A549 (cell line): Measurements from ENCODE around the gene SUPT4H1. TPM values are rescaled to one million over a fixed set of nuclear protein-coding genes. Genes with fewer than 3 reads are reported as not detected.
A peak's percentile ranks its signal among the peaks of the same experiment; 100 is the strongest.

Source experiments
- ATAC-seq, 2 experiments: fragments of 200-7000 bp in 1 of 2; fragments of >200 bp in 1 of 2; cut with Nextera tagmentation in 1 of 2; cut with Tn5 transposase in 1 of 2; 3 replicates each; pipeline versions ENCODE4 v1.8.0 to v1.9.1; 2018 to 2020; ENCODE audit warnings: mild to moderate bottlenecking in 1 of 2, moderate library complexity in 1 of 2
- CTCF ChIA-PET: fragments of 300-600 bp; sonication (Branson Sonifier 250); formaldehyde crosslinking; extraction: SDS; loops from one replicate; lab custom pipeline; 2021; ENCODE audit warnings: antibody characterized with exemption, inconsistent platforms; lab: Yijun Ruan, JAX
- POLR2A ChIA-PET: fragments of 350-600 bp; formaldehyde crosslinking; extraction: SDS; loops from one replicate; lab custom pipeline; 2021; ENCODE audit warnings: antibody characterized with exemption, inconsistent platforms; lab: Yijun Ruan, JAX
- DNase-seq, 2 experiments: peaks; one replicate each; pipeline versions ENCODE4 v3.0.0 to v3.0.0-alpha.2; 2011 to 2016; ENCODE audit warnings: low read depth in 1 of 2, low spot score in 1 of 2
- FAIRE-seq: peaks from 2 replicates; lab custom pipeline; 2011; peaks lifted over from hg19 to GRCh38; lab: Jason Lieb, UNC
- H3K27ac ChIP-seq, 2 experiments: fragments of >200 bp; sonication (Bioruptor Twin); formaldehyde crosslinking; 3 replicates each; pipeline ENCODE4 v1.5.1; 2016 to 2017
- H3K4me1 ChIP-seq: fragments of >200 bp; sonication (Bioruptor Twin); formaldehyde crosslinking; 3 replicates; pipeline ENCODE4 v1.6.1; 2016
- H3K4me2 ChIP-seq: fragments of >200 bp; sonication (Bioruptor Twin); formaldehyde crosslinking; 3 replicates; pipeline ENCODE4 v1.6.1; 2016
- H3K4me3 ChIP-seq: fragments of >200 bp; sonication (Bioruptor Twin); formaldehyde crosslinking; 3 replicates; pipeline ENCODE4 v1.5.1; 2016
- H3K9me3 ChIP-seq: fragments of >200 bp; sonication (Bioruptor Twin); formaldehyde crosslinking; 3 replicates; pipeline ENCODE4 v1.6.1; 2016
- EHMT2 ChIP-seq: fragments of 200-600 bp; sonication (generic); IDR thresholded peaks from 2 replicates; pipeline ENCODE4 v1.6.1; 2016; ENCODE audit warnings: antibody characterized with exemption, low read depth, mild to moderate bottlenecking, moderate library complexity
- EP300 ChIP-seq, 2 experiments: fragments of >200 bp; sonication (Bioruptor Twin); formaldehyde crosslinking; IDR thresholded peaks; 2 replicates in 1 of 2; 3 replicates in 1 of 2; pipeline ENCODE4 v1.6.1; 2016 to 2017
- ESRRA ChIP-seq: fragments of 150-350 bp; IDR thresholded peaks from 2 replicates; pipeline ENCODE4 v1.6.1; 2014; ENCODE audit warnings: mild to moderate bottlenecking, low read length, borderline replicate concordance
- FOSB ChIP-seq: fragments of 250-450 bp; sonication (Bioruptor Pico); IDR thresholded peaks from 2 replicates; pipeline ENCODE4 v1.5.0; 2020; ENCODE audit warnings: mild to moderate bottlenecking, moderate library complexity
- FOSL2 ChIP-seq, 2 experiments: fragments of 450-650 bp in 1 of 2; fragments of >200 bp in 1 of 2; sonication (Bioruptor Twin) in 1 of 2; formaldehyde crosslinking; IDR thresholded peaks; 2 replicates each; pipeline versions ENCODE4 v1.5.0 to v1.6.1; 2016 to 2020; ENCODE audit warnings: mild to moderate bottlenecking in 1 of 2, moderate library complexity in 1 of 2
- HDAC2 ChIP-seq: fragments of 200-600 bp; sonication (generic); IDR thresholded peaks from 2 replicates; pipeline ENCODE4 v1.6.1; 2016
- HEYL ChIP-seq: fragments of 250-450 bp; sonication (Bioruptor Pico); IDR thresholded peaks from 2 replicates; pipeline ENCODE4 v1.8.0; 2021; ENCODE audit warnings: mild to moderate bottlenecking, moderate library complexity
- HOXB5 ChIP-seq: fragments of 250-450 bp; sonication (Bioruptor Pico); IDR thresholded peaks from 2 replicates; pipeline ENCODE4 v1.5.0; 2020; ENCODE audit warnings: mild to moderate bottlenecking, moderate library complexity
- JUN ChIP-seq, 2 experiments: fragments of >200 bp; sonication (Bioruptor Twin); formaldehyde crosslinking; IDR thresholded peaks; 2 replicates in 1 of 2; 3 replicates in 1 of 2; pipeline ENCODE4 v1.6.1; 2016 to 2017
- KDM1A ChIP-seq: fragments of 200-600 bp; sonication (generic); IDR thresholded peaks from 2 replicates; pipeline ENCODE4 v1.6.1; 2016; ENCODE audit warnings: low read depth, mild to moderate bottlenecking
- KDM5A ChIP-seq: fragments of 200-600 bp; sonication (generic); IDR thresholded peaks from 2 replicates; pipeline ENCODE4 v1.6.1; 2016; ENCODE audit warnings: antibody characterized with exemption, mild to moderate bottlenecking
- MAZ ChIP-seq: fragments of 150-350 bp; IDR thresholded peaks from 2 replicates; pipeline ENCODE4 v1.6.1; 2014; ENCODE audit warnings: antibody characterized with exemption, low read depth, low read length, borderline replicate concordance
- NFE2L2 ChIP-seq: fragments of 150-350 bp; conservative IDR thresholded peaks from 2 replicates; pipeline ENCODE4 v1.6.1; 2014; ENCODE audit warnings: low read length
- NPAS2 ChIP-seq: fragments of 250-450 bp; sonication (Bioruptor Pico); IDR thresholded peaks from 2 replicates; pipeline ENCODE4 v1.8.0; 2022; ENCODE audit warnings: mild to moderate bottlenecking, moderate library complexity, borderline replicate concordance
- POLR2AphosphoS2 ChIP-seq: conservative IDR thresholded peaks from 2 replicates; pipeline ENCODE4 v1.6.1; 2012; ENCODE audit warnings: low read length, improper control_type of control experiment, inconsistent platforms
- RAD21 ChIP-seq, 2 experiments: fragments of >200 bp in 1 of 2; sonication (Bioruptor Twin) in 1 of 2; formaldehyde crosslinking in 1 of 2; IDR thresholded peaks in 1 of 2; conservative IDR thresholded peaks in 1 of 2; 2 replicates in 1 of 2; 3 replicates in 1 of 2; pipeline ENCODE4 v1.6.1; 2012 to 2018; ENCODE audit warnings: inconsistent platforms in 1 of 2
- RCOR1 ChIP-seq: fragments of 150-350 bp; IDR thresholded peaks from 2 replicates; pipeline ENCODE4 v1.6.1; 2014; ENCODE audit warnings: antibody characterized with exemption, low read length, low read depth
- RFX5 ChIP-seq: fragments of 450-650 bp; IDR thresholded peaks from 2 replicates; pipeline ENCODE4 v1.7.1; 2014; ENCODE audit warnings: antibody characterized with exemption, mild to moderate bottlenecking, moderate library complexity
- RNF2 ChIP-seq: fragments of 200-600 bp; sonication (generic); IDR thresholded peaks from 2 replicates; pipeline ENCODE4 v1.6.1; 2016; ENCODE audit warnings: low read depth, mild to moderate bottlenecking, antibody characterized with exemption, moderate library complexity, borderline replicate concordance
- SREBF2 ChIP-seq: fragments of 450-650 bp; IDR thresholded peaks from 2 replicates; pipeline ENCODE4 v1.6.1; 2014; ENCODE audit warnings: mild to moderate bottlenecking, moderate library complexity
- TFCP2L1 ChIP-seq: fragments of 250-450 bp; sonication (Bioruptor Pico); IDR thresholded peaks from 2 replicates; pipeline ENCODE4 v1.5.0; 2021; ENCODE audit warnings: mild to moderate bottlenecking
- TP53 ChIP-seq: fragments of 250-450 bp; sonication (Bioruptor Pico); IDR thresholded peaks from 2 replicates; pipeline ENCODE4 v1.5.0; 2021; ENCODE audit warnings: mild to moderate bottlenecking, moderate library complexity
- ZC3H11A ChIP-seq: fragments of 450-650 bp; IDR thresholded peaks from 2 replicates; pipeline ENCODE4 v1.6.1; 2014; ENCODE audit warnings: antibody characterized with exemption, mild to moderate bottlenecking
- ZFP36 ChIP-seq: fragments of 450-650 bp; IDR thresholded peaks from 2 replicates; pipeline ENCODE4 v1.6.1; 2014; ENCODE audit warnings: borderline replicate concordance; ENCODE audit not compliant: partially characterized antibody
- WGBS: methylation state at CpG from one replicate; pipeline ENCODE4 v1.1.6; 2017; ENCODE audit errors: missing lambda C conversion rate; 5-methylcytosine and 5-hydroxymethylcytosine counted together
- polyA plus RNA-seq, 4 experiments: library from polyadenylated mRNA; depleted of rRNA in 3 of 4; stranded (reverse); fragments of >200 nt; fragmentation: RNase III in 1 of 4; extraction: RNeasy Plus Mini Kit Qiagen cat#74134 plus additional on column Dnase treatment in 1 of 4; gene quantifications; 2 replicates in 3 of 4; 3 replicates in 1 of 4; pipeline ENCODE4 v1.2.3, GENCODE V29; 2011 to 2017
- TF ChIP-seq, protein P1 (sequence below): fragments of >200 bp; sonication (Bioruptor Twin); formaldehyde crosslinking; IDR thresholded peaks from 3 replicates; pipeline ENCODE4 v1.6.1; 2016
- TF ChIP-seq, protein P2 (sequence below): IDR thresholded peaks from 2 replicates; pipeline ENCODE4 v1.6.1; 2012; ENCODE audit warnings: low read depth, borderline replicate concordance

The SUPT4H1 gene
- polyA plus RNA-seq, 2 of the 4 experiments (the other 2 are of a cell fraction): 123 to 241 TPM

- CTCF ChIA-PET: interaction anchor here (0.7 to 3.5 kb wide), 6 partner anchors 13 to 735 kb away, joined by 3 to 26 read pairs (median 10); partner anchors contain the start of gene RNF43
- no peak overlapping the region for H3K4me2 ChIP-seq
- TF ChIP-seq ESRRA: no peak
- TF ChIP-seq ZC3H11A: no peak
- TF ChIP-seq KDM1A: no peak
- no peak for TF ChIP-seq HOXB5 (CRISPR knock-in tag)
- TF ChIP-seq FOSL2 (IDR thresholded peaks at IDR 0.05): no peak
- TF ChIP-seq FOSL2 (CRISPR knock-in tag; IDR thresholded peaks at IDR 0.05): no peak
- no peak for TF ChIP-seq EHMT2
- TF ChIP-seq RNF2: no peak
- no peak for TF ChIP-seq TP53 (CRISPR knock-in tag)
- TF ChIP-seq, protein P1, sequence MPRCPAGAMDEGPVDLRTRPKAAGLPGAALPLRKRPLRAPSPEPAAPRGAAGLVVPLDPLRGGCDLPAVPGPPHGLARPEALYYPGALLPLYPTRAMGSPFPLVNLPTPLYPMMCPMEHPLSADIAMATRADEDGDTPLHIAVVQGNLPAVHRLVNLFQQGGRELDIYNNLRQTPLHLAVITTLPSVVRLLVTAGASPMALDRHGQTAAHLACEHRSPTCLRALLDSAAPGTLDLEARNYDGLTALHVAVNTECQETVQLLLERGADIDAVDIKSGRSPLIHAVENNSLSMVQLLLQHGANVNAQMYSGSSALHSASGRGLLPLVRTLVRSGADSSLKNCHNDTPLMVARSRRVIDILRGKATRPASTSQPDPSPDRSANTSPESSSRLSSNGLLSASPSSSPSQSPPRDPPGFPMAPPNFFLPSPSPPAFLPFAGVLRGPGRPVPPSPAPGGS: no peak
- TF ChIP-seq FOSB (CRISPR knock-in tag): no peak
- TF ChIP-seq SREBF2: no peak
- TF ChIP-seq NFE2L2: no peak
- TF ChIP-seq MAZ: no peak
- TF ChIP-seq, all 56 proteins: peak for 0
- no peak for ATAC-seq
- no peak overlapping the region for H3K27ac ChIP-seq
- H3K4me3 ChIP-seq: no peak overlapping the region
- POLR2A ChIA-PET: no interaction called here
- no peak for DNase-seq
- peaks cover 3% of the 10 kb centered on the region; the same call in 2 of the 3 replicates for H3K4me1 ChIP-seq
- WGBS: 76% methylated on average over 1 of the region's 1 CpG
- FAIRE-seq: no peak
- H3K9me3 ChIP-seq: no peaks in the 10 kb centered on the region
These were observed 4.2 kb upstream of the SUPT4H1 start for GRCh38 chr17:58356231-58356630.

- Histone ChIP-seq H3K9me3 (no peaks in the 10 kb centered on the region), H3K27ac (no peak overlapping the region), H3K4me1 (peaks cover 9% of the 10 kb centered on the region; the same call in 2 of the 3 replicates), H3K4me2 (no peak overlapping the region), H3K4me3 (no peak overlapping the region)
- no peak for ATAC-seq
- DNase-seq: no peak
- TF ChIP-seq ZFP36 (no peak), HEYL (CRISPR knock-in tag) (no peak), RCOR1 (no peak), SREBF2 (no peak), JUN (IDR thresholded peaks at IDR 0.05) (no peak), KDM5A (no peak)
- TF ChIP-seq, protein P2, sequence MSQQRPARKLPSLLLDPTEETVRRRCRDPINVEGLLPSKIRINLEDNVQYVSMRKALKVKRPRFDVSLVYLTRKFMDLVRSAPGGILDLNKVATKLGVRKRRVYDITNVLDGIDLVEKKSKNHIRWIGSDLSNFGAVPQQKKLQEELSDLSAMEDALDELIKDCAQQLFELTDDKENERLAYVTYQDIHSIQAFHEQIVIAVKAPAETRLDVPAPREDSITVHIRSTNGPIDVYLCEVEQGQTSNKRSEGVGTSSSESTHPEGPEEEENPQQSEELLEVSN: no peak
- 80% methylated on average over 6 of the region's 6 CpGs for WGBS
- ChIA-PET POLR2A (interaction anchor here (1.2 kb wide), 1 partner anchor 10 kb away, joined by 3 read pairs; no protein-coding TSS in a partner anchor), CTCF (interaction anchor here (1.0 to 4.5 kb wide), 9 partner anchors 8 to 93 kb away, joined by 3 to 34 read pairs (median 4); partner anchors contain the start of gene RNF43)
- FAIRE-seq: no peak
These were observed 2.7 kb upstream of the SUPT4H1 start for GRCh38 chr17:58354541-58355216.

DNA sequence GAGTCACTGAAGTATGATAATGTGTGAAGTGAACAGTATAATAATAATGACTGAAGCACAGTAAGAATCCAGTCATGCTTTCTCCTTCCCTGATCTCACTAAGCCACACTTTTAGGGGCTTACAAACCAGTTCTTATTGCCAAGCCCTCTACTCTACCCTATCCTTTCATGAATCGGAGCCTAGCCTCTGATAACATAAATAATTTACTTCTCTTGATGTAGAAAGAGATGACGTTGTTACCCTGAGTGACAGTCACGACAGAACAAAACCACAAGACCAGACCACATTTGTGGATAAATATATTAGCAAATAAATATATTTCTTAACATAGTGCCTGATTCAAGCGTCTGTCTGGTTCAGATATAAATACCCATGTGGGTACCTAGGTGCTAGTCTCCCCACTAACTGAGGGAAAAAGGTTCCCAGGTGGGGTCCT is 1.4 kb upstream of the SUPT4H1 start:
- peak overlapping the region; percentile 76 for H3K4me2 ChIP-seq
- 93% methylated on average over 4 of the region's 4 CpGs for WGBS
- H3K27ac ChIP-seq: peak overlapping the region; percentile 88 to 92; a peak in 4 of 6 replicates
- H3K4me3 ChIP-seq: no peak overlapping the region
- ATAC-seq (no peak), FAIRE-seq (no peak), DNase-seq (no peak)
- peaks cover 9% of the 10 kb centered on the region; the same call in 2 of the 3 replicates for H3K4me1 ChIP-seq
- no peaks in the 10 kb centered on the region for H3K9me3 ChIP-seq
- ChIA-PET CTCF (interaction anchor here (0.8 to 4.5 kb wide), 9 partner anchors 10 to 151 kb away, joined by 3 to 34 read pairs (median 8); partner anchors contain the start of gene RNF43), POLR2A (interaction anchor here (1.9 to 3.3 kb wide), 2 partner anchors 29 to 63 kb away, joined by 17 to 87 read pairs; partner anchors contain the start of gene RNF43)
- no peak for TF ChIP-seq EP300 (IDR thresholded peaks at IDR 0.05)
- no peak for TF ChIP-seq ZFP36
- no peak for TF ChIP-seq NPAS2 (CRISPR knock-in tag)
- no peak for TF ChIP-seq RFX5
- no peak for TF ChIP-seq RAD21 (conservative IDR thresholded peaks at IDR 0.05 in 1 of 2, IDR thresholded peaks at IDR 0.05 in 1 of 2)
- no peak for TF ChIP-seq POLR2AphosphoS2
- no peak for TF ChIP-seq RNF2
- no peak for TF ChIP-seq TFCP2L1 (CRISPR knock-in tag)
- TF ChIP-seq, protein P1: no peak
- no peak for TF ChIP-seq HDAC2
- TF ChIP-seq SREBF2: no peak
